Left ventricle myocardium inferior (tissue), 1 donor: ENCODE data around the gene AGBL4. TPM values are rescaled to one million over a fixed set of nuclear protein-coding genes. Genes with fewer than 3 reads are reported as not detected.
"Not testable (repeated sequence)": the region's sequence is repeated elsewhere in the genome, so short reads cannot be mapped to it uniquely, and the experiment has no call there.

Experiments used
- DNase-seq: peaks from one replicate; pipeline ENCODE4 v3.0.0-alpha.2; 2020
- H3K27ac ChIP-seq: fragments of 200-600 bp; replicated peaks from 2 replicates; pipeline ENCODE4 v1.8.0; 2021
- H3K27me3 ChIP-seq: fragments of 200-600 bp; 2 replicates; pipeline ENCODE4 v1.8.0; 2021; ENCODE audit warnings: low read depth
- H3K36me3 ChIP-seq: fragments of 200-600 bp; 2 replicates; pipeline ENCODE4 v1.8.0; 2021
- H3K4me1 ChIP-seq: fragments of 200-600 bp; 2 replicates; pipeline ENCODE4 v1.8.0; 2021
- H3K4me3 ChIP-seq: fragments of 200-600 bp; 2 replicates; pipeline ENCODE4 v1.8.0; 2021; ENCODE audit warnings: mild to moderate bottlenecking, moderate library complexity
- H3K9me3 ChIP-seq: fragments of 200-600 bp; replicated peaks from 2 replicates; pipeline ENCODE4 v1.8.0; 2021
- intact Hi-C: fragments of 100-400 bp; cut with micrococcal nuclease; formaldehyde crosslinking; loops from one replicate; pipeline ENCODE4 v1.11.0; 2022
- total RNA-seq: library from RNA; stranded (reverse); fragmentation: NEBNext Ultra II Directional; extraction: Animal tissue kit (Norgen Biotek cat#: 25700); gene quantifications from one replicate; pipeline ENCODE4 v1.2.1, GENCODE V29; 2021
- TF ChIP-seq, protein P1 (sequence below): fragments of 200-600 bp; IDR thresholded peaks from 2 replicates; pipeline ENCODE4 v1.8.0; 2021; ENCODE audit warnings: antibody characterized with exemption, mild to moderate bottlenecking, borderline replicate concordance
- donor health status: DM: no; HTN: yes; CAD: no; lungs with severe emphysema.

AGBL4 gene
- total RNA-seq, 1 donor from 2014 or later, result 0.38 TPM

DNA sequence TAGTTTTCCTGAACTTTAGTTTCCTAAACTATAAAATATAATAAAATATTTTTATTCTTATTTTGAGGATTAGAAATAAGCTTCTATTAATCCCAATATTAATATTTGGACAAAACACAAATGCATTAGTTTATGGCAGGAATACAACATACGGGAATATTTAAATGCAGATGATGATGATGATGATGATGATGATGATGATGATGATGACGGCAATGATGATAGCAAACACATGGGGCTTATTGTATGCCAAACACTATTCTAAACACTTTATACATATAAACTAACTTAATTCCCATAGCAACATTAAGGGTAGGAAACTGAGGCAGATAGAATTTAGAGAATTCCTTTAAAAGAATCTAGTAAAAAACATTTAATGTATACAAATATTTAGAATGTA is 705.5 kb downstream of the AGBL4 start:
- Histone ChIP-seq H3K27ac (no peak overlapping the region), H3K9me3 (peaks cover 12% of the 10 kb centered on the region), H3K36me3 (no peaks in the 10 kb centered on the region), H3K4me3 (no peak overlapping the region), H3K27me3 (no peaks in the 10 kb centered on the region), H3K4me1 (no peaks in the 10 kb centered on the region)
- TF ChIP-seq, protein P1, sequence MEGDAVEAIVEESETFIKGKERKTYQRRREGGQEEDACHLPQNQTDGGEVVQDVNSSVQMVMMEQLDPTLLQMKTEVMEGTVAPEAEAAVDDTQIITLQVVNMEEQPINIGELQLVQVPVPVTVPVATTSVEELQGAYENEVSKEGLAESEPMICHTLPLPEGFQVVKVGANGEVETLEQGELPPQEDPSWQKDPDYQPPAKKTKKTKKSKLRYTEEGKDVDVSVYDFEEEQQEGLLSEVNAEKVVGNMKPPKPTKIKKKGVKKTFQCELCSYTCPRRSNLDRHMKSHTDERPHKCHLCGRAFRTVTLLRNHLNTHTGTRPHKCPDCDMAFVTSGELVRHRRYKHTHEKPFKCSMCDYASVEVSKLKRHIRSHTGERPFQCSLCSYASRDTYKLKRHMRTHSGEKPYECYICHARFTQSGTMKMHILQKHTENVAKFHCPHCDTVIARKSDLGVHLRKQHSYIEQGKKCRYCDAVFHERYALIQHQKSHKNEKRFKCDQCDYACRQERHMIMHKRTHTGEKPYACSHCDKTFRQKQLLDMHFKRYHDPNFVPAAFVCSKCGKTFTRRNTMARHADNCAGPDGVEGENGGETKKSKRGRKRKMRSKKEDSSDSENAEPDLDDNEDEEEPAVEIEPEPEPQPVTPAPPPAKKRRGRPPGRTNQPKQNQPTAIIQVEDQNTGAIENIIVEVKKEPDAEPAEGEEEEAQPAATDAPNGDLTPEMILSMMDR, result no peak
- intact Hi-C loops, result no loop called here
- no peak for DNase-seq

DNA sequence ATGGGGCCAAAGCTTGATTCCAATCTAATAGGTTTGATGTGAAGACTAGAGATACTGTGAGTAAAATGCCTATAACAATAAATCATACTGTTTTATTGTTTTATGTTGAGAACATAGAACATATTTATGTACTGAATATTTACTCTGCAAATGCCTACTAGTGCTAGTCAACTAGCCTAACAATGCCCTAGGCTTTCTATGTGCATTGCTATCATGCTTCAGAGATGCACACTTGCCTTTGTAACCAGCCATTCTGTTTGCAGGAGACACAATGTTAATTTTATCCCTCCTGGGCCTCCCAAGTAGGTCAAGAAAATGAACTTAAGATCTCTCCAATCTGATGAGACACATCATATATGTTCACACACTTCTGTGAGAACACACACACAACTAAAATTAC is 716.3 kb downstream of the AGBL4 start:
- no peaks in the 10 kb centered on the region for H3K27me3 ChIP-seq
- H3K27ac ChIP-seq, result no peak overlapping the region
- H3K4me3 ChIP-seq, result no peak overlapping the region
- H3K4me1 ChIP-seq, result no peaks in the 10 kb centered on the region
- no peak for DNase-seq
- no peaks in the 10 kb centered on the region for H3K36me3 ChIP-seq
- intact Hi-C loops, result no loop called here
- H3K9me3 ChIP-seq, result peaks cover 9% of the 10 kb centered on the region
- TF ChIP-seq, protein P1, result no peak

DNA sequence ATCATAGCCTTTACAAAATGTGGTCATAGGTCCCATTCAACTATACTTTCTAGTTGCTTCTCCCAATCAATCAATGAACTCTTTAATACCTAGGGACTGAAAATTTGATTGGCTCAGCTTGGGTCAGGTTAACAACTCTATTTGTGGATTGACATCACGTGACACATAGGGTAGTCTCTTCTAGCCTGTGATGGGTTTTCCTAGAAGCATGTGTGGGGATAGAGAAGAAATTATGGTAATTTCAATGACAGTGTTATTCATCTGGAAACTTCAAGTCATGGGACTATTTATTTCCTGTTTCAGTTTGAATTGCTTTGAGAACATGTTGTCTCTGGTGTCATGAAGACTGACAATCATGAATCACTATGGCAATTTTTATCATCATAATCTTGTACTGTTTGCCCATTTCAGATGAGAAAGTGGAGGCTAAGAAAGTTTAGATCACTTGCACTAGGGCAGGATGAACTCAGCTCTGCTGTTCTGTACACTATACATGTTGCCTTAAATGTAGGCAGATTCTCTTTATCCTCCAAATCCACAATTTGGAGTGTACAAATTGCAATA is 717.2 kb downstream of the AGBL4 start:
- TF ChIP-seq, protein P1, result no peak
- Histone ChIP-seq H3K4me3 (no peak overlapping the region), H3K36me3 (no peaks in the 10 kb centered on the region), H3K27ac (no peak overlapping the region), H3K27me3 (no peaks in the 10 kb centered on the region), H3K4me1 (no peaks in the 10 kb centered on the region), H3K9me3 (peaks cover 15% of the 10 kb centered on the region)
- intact Hi-C loops, result no loop called here
- no peak for DNase-seq

DNA sequence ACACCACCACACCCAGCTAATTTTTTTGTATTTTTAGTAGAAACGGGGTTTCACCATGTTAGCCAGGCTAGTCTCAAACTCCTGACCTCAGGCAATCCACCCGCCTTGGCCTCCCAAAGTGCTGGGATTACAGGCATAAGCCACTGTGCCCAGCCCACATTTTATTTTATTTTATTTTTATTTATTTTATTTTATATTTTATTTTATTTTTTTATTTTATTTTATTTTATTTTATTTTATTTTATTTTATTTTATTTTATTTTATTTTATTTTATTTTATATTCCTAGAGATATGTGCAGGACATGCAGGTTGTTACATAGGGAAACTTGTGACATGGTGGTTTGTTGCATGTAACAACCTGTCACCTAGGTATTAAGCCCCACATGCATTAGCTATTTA is 721.4 kb downstream of the AGBL4 start:
- DNase-seq, H3K27me3 ChIP-seq, H3K27ac ChIP-seq, H3K4me1 ChIP-seq, intact Hi-C loops, H3K4me3 ChIP-seq, H3K36me3 ChIP-seq: not testable (repeated sequence)
- H3K9me3 ChIP-seq, result peaks cover 16% of the 10 kb centered on the region

DNA sequence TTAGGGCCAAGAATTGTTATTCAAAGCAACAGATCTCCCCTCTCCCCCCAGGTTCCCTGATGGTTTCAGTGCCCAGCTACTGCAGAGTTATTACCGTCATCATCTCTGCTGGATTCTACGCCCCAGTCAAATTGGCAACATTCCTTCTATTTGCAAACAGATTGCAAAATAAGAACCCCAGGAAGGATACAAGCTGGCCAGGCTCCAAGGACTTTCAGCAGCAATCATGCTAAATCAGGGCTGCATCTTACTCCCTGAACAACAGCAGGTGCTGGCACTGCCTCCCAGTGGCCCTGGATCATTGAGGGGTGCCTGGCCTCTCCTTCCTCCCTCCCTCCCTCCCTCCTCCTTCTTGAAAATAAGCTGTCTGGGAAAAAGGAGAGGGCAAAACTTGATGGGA is 725.5 kb downstream of the AGBL4 start:
- H3K27me3 ChIP-seq, result no peaks in the 10 kb centered on the region
- H3K27ac ChIP-seq, result no peak overlapping the region
- TF ChIP-seq, protein P1, result no peak
- intact Hi-C loops, result no loop called here
- H3K9me3 ChIP-seq, result peaks cover 14% of the 10 kb centered on the region
- DNase-seq, result no peak
- no peaks in the 10 kb centered on the region for H3K36me3 ChIP-seq
- no peak overlapping the region for H3K4me3 ChIP-seq
- no peaks in the 10 kb centered on the region for H3K4me1 ChIP-seq

DNA sequence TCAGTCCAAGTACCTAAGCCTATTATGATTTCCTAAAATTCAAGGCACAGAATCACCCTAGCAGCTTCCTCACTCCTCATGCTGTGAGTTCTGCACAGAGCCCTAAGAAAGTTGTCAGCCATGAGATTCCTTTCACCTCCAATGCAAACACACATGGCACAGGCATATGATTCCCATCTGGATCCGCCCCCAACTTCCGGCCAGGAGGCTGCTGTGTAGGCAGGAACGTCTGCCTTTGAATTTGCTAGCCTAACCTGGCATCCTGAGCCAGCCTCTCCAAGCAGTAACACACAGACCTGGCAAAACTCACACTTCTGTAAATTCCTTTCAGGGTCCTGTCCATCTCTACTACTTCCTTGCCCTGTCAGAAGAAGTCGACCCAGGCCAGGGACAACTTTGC is 726.0 kb downstream of the AGBL4 start:
- Histone ChIP-seq H3K4me3 (no peak overlapping the region), H3K27ac (no peak overlapping the region), H3K4me1 (no peaks in the 10 kb centered on the region), H3K36me3 (no peaks in the 10 kb centered on the region), H3K27me3 (no peaks in the 10 kb centered on the region), H3K9me3 (peaks cover 8% of the 10 kb centered on the region)
- TF ChIP-seq, protein P1, result no peak
- DNase-seq, result no peak
- intact Hi-C loops, result no loop called here
